Measurements from ENCODE around the gene EPB41L2.
"Not testable (repeated sequence)": the region's sequence is repeated elsewhere in the genome, so short reads cannot be mapped to it uniquely, and the experiment has no call there.

EPB41L2 gene

GRCh38 chr6:131001945-131002660, 60.9 kb downstream of the EPB41L2 start:
- DNase-seq, result no peak

- no peak for DNase-seq
Observed at GRCh38 chr6:131001111-131001736, 61.8 kb downstream of the EPB41L2 start.

- DNase-seq, result no peak
Observed at GRCh38 chr6:131000544-131000943, 62.5 kb downstream of the EPB41L2 start.

- no peak for DNase-seq
Observed at GRCh38 chr6:130997061-130997753, 65.8 kb downstream of the EPB41L2 start.

GRCh38 chr6:130996635-130997034, 66.4 kb downstream of the EPB41L2 start:
- DNase-seq, result no peak

GRCh38 chr6:130995783-130996447, 67.1 kb downstream of the EPB41L2 start:
- DNase-seq, result no peak

DNA sequence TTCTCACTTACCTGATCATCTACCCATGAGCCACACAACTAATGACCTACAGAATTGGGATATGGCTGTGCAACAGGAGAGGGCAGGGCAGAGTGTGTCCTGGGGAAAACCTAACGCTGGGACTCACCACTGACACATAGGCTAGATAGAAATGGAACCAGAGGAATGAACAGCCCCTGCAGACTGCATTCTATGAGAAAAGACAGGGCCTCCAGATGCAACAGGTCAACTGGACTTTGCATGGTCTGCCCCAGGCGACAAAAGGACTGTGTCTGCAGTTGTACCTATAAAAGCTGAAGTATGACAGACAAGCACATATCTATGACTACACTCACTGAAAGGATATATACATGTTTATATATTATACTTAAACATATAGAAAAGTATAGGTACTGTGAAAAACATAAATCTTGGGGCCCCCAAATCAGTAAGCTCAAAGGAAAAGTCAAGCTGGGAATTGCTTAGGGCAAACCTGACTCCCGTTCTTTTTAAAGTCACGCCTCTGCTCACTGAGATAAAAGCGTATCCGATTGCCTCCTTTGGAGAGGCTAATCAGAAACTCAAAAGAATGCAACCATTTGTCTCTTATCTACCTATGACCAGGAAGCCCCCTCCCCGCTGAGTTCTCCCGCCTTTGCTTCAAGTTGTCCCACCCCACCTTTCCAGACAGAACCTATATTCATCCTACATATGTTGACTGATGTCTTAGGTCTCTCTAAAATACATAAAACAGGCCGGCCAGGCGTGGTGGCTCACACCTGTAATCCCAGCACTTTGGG, 68.5 kb downstream of the EPB41L2 start:
- no peak for DNase-seq

DNA sequence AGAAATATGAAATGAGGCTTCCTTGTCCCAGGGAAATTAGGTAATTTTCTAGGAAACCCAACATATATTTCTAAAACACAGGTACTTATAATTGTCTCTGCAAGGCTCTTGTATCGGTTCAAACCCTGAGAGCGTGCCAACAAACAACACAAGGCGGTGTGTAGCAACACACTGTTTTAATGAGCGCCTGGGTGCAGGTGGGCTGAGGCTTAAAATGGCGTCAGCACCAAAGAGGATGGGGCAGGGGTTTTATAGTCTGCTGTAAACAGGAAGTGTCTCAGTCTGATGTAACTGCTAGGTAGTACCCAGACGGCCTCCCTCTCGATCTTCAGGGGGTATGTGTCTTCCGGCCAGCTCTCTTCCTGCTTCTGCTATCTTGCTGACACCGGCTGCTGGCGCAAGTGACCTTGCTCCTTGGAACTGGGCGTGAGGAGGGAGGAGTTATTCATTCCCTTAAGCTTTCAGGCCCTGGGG, 69.7 kb downstream of the EPB41L2 start:
- DNase-seq, result no peak

- no peak for DNase-seq
Observed at GRCh38 chr6:130991422-130992137, 71.5 kb downstream of the EPB41L2 start.

GRCh38 chr6:130987539-130987938, 75.5 kb downstream of the EPB41L2 start:
- not testable (repeated sequence) for DNase-seq

- no peak for DNase-seq
Observed at GRCh38 chr6:130985115-130985514, 77.9 kb downstream of the EPB41L2 start.

GRCh38 chr6:130982941-130983456, 80.0 kb downstream of the EPB41L2 start:
- no peak for DNase-seq

- DNase-seq, result no peak
Observed at GRCh38 chr6:130982135-130982534, 80.9 kb downstream of the EPB41L2 start.

GRCh38 chr6:130981409-130981808, 81.6 kb downstream of the EPB41L2 start:
- no peak for DNase-seq

DNA sequence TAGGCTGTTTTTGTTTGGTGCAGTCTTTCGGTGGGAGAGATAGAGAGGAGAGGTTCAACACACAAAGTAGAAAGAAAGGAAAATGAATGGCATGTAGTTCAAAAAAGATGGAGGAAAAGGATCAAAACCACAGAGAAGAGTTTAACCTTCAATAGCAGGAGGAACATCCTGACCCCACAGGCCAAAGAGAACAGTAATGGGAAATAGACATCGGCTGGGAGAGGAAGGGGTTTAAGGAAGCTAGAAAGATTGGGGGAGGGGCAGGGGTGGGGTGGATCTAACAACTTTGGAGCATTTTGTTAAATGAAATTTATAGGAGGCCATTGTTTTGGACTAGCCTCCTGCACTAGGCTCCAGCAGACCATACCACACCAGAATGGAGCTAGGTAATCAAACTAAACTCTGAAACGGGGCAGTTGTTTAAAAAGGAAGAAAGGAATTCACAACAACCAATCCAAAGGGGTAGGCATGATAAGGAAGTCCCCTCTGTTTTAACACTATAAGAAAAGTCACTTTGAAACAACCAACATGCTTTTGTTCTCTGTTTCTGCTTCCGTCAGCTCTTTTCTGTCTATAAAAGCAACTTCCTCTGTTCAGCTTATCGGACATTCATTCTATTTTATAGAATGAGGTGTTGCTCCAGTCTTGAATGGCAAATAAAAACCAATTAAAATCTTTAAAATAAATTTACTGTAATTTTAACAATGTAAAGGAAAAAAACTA, 82.6 kb downstream of the EPB41L2 start:
- no peak for DNase-seq

DNA sequence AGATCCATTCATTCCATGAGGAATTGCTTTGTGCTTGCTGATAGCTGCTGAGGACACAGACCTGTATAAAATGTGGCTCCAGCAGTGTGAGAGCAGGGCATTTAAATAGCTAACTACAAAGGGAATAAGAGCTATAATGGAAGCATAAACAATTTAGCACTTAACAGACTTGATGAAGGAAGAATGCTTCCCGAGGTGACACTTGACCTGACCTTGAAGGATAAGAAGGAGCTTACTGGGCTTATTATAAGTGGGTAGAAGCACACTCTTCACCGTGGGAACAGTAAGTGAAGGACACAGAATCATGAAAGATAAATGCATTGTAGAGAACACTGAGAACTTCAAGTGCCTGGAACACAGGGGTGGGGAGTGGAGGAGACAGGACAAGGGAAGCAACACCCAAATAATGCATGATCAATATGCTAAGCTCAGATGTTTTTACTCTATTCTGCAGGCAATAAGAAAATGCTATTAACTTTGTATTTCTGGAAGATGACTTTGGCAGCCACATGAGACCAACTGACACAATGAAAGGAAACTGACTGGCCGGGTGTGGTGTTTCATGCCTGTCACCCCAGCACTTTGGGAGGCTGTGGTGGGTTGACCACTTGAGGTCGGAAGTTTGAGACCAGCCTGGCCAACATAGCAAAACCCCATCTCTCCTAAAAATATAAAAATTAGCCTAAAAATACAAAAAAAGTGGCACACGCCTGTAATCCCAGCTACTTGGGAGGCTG, 84.2 kb downstream of the EPB41L2 start:
- no peak for DNase-seq

DNA sequence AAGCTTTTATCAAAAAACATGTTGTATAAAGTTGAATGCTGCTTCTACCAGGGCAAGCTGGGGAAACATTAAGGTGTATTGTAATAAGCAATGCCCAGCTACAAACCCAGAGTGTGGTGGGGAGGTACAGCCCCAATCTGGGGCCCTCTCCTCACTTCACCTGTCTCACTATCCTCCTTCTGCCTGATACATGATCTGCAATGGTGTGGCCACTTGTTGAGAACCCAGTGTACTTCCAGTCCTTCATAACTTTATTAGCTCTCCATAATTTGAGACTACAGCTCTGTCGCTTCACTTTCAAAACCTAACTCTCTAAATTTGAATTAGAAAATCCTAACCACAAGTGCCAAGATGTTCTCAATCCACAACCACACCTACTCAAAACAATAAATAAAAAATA, 84.9 kb downstream of the EPB41L2 start:
- DNase-seq, result no peak

DNA sequence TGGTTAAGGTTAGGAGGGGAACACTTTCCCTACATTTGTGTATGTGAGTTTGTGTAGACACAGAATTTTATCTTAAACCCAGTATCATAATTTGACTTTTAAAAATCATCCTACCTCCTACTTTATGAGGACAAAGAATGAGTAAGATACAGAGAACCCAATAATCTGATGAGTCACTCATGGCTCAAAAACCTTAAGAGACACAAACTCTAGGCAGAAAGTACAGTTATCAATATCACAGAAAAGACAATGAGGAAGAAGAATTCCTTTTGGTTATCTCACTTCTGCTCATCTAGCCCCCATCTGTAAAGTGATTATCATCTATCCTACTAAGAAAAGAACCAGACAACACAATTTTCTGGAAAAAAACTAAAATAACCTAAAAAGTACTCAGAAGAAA, 87.7 kb downstream of the EPB41L2 start:
- DNase-seq, result no peak

GRCh38 chr6:130973521-130974277, 89.3 kb downstream of the EPB41L2 start:
- DNase-seq, result no peak
